Mesothelial cell of epicardium (in vitro differentiated cells): ENCODE measurements around the gene ANXA1. TPM values are rescaled to one million over a fixed set of nuclear protein-coding genes. Genes with fewer than 3 reads are reported as not detected.

ENCODE experiments used
- DNase-seq, 2 experiments: peaks; one replicate each; pipeline ENCODE4 v3.0.0; 2021; ENCODE audit warnings: low spot score in 2 of 2; ENCODE audit not compliant: unreplicated experiment in 2 of 2
- H3K27ac Mint-ChIP-seq: 2 replicates; pipeline ENCODE4 v1.8.0; 2021; ENCODE audit warnings: mixed read lengths
- H3K27me3 Mint-ChIP-seq: 2 replicates; pipeline ENCODE4 v1.8.0; 2021; ENCODE audit warnings: low read depth, mixed read lengths
- H3K36me3 Mint-ChIP-seq: 2 replicates; pipeline ENCODE4 v1.8.0; 2021; ENCODE audit warnings: mixed read lengths
- H3K4me1 Mint-ChIP-seq: 2 replicates; pipeline ENCODE4 v1.8.0; 2021; ENCODE audit warnings: mixed read lengths
- H3K4me3 Mint-ChIP-seq: 2 replicates; pipeline ENCODE4 v1.8.0; 2021; ENCODE audit warnings: mild to moderate bottlenecking, moderate library complexity, mixed read lengths
- H3K9me3 Mint-ChIP-seq: 2 replicates; pipeline ENCODE4 v1.8.0; 2021; ENCODE audit warnings: mixed read lengths
- CTCF ChIP-seq: fragments of 200-600 bp; sonication (generic); IDR thresholded peaks from one replicate; pipeline ENCODE4 v1.5.0; 2021; ENCODE audit warnings: antibody characterized with exemption; ENCODE audit not compliant: unreplicated experiment
- total RNA-seq: library from RNA; stranded (reverse); gene quantifications from 3 replicates; pipeline ENCODE4 v1.2.1, GENCODE V29; 2021

Gene ANXA1
- total RNA-seq, 1 donor from 2014 or later: 183 TPM

GRCh38 chr9:73215249-73215648 lies 63.6 kb downstream of the ANXA1 start:
- no peak for TF ChIP-seq CTCF
- no peak for DNase-seq
- Mint-ChIP-seq H3K4me1 (peaks cover 13% of the 10 kb centered on the region), H3K4me3 (no peak overlapping the region), H3K27ac (no peak overlapping the region), H3K9me3 (peaks cover 15% of the 10 kb centered on the region), H3K36me3 (no peaks in the 10 kb centered on the region), H3K27me3 (no peaks in the 10 kb centered on the region)

GRCh38 chr9:73216100-73216499 lies 64.4 kb downstream of the ANXA1 start:
- H3K9me3 Mint-ChIP-seq: peaks cover 15% of the 10 kb centered on the region
- H3K27ac Mint-ChIP-seq: no peak overlapping the region
- H3K36me3 Mint-ChIP-seq: no peaks in the 10 kb centered on the region
- no peak overlapping the region for H3K4me3 Mint-ChIP-seq
- no peaks in the 10 kb centered on the region for H3K27me3 Mint-ChIP-seq
- peaks cover 13% of the 10 kb centered on the region for H3K4me1 Mint-ChIP-seq
- TF ChIP-seq CTCF: no peak
- DNase-seq: no peak

Other genes with a start within 250 kb of the ANXA1 start
- 10.1 to 11.3 TPM (median 10.9 TPM) in 3 replicates for gene ALDH1A1, start 198.8 kb upstream of the ANXA1 start, total RNA-seq